ENCODE results near the gene COL6A3.
A peak's percentile ranks its signal among the peaks of the same experiment; 100 is the strongest.
"Not testable (repeated sequence)": the region's sequence is repeated elsewhere in the genome, so short reads cannot be mapped to it uniquely, and the experiment has no call there.

Gene COL6A3

DNA sequence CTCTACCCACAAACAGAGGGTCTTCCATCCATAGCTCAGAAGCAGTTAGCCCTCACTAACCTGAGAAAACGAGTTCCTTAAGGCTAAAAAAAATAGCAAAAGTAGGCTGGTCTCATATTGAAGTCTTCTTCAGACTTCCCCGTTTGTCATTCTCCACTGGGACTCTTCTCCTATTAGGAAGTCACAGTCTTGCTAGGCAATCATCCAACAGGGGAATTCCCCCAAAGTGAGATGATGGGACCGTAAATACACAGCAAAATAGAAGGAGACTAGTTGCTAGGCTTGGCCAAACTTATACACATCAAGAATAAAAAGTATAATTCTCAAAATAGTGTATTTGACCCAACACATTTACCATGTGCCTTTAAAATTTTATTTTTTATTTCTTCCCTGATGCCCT, 34.3 kb downstream of the COL6A3 start:
- DNase-seq (ENCODE audit: low spot score), result no peak

DNA sequence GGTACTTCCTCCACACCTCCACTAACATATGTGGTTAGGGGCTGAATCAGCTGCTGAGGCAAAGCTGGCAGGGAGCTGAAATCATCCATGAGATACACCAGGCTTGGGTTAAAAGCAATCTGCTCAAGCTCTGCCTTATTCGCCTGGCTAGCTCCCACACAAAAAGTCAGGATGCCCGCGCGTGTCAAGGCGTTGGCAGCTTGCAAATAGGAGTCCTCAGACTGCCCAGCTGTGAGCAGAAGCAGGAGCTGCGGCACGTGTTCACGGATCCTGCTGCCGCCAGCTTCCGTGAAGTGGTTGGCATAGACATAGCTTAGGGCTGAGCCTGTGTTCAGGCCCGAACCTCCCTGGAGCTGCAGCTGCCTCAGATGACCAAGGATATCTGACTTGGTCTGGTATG, 35.3 kb downstream of the COL6A3 start:
- no peak for DNase-seq (ENCODE audit: low spot score)

GRCh38 chr2:237374284-237375060, 39.5 kb downstream of the COL6A3 start:
- no peak for DNase-seq (ENCODE audit: low spot score)

GRCh38 chr2:237371856-237372255, 42.1 kb downstream of the COL6A3 start:
- no peak for DNase-seq (ENCODE audit: low spot score)

- no peak for DNase-seq (ENCODE audit: low spot score)
These were observed 48.3 kb downstream of the COL6A3 start for GRCh38 chr2:237365671-237366070.

DNA sequence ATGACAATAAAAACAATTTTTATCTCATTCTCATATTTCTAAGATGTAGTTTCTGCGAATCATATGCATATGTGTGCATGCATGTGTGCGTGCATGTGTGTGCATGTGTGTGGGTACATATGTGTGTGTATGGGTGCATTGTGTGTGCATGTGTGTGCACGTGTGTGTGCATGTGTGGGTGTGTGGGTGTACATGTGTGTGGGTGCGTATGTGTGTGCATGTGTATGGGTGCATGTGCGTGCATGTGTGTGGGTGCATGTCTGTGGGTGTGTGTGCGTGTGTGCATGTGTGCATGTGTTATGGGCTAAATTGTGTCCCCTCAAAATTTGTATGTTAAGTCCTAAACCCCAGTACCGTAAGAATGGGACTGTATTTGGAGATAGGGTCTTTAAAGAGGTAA, 49.3 kb downstream of the COL6A3 start:
- DNase-seq (ENCODE audit: low spot score), result no peak

GRCh38 chr2:237361194-237362004, 52.6 kb downstream of the COL6A3 start:
- peak; percentile 23 for DNase-seq (ENCODE audit: low spot score)

DNA sequence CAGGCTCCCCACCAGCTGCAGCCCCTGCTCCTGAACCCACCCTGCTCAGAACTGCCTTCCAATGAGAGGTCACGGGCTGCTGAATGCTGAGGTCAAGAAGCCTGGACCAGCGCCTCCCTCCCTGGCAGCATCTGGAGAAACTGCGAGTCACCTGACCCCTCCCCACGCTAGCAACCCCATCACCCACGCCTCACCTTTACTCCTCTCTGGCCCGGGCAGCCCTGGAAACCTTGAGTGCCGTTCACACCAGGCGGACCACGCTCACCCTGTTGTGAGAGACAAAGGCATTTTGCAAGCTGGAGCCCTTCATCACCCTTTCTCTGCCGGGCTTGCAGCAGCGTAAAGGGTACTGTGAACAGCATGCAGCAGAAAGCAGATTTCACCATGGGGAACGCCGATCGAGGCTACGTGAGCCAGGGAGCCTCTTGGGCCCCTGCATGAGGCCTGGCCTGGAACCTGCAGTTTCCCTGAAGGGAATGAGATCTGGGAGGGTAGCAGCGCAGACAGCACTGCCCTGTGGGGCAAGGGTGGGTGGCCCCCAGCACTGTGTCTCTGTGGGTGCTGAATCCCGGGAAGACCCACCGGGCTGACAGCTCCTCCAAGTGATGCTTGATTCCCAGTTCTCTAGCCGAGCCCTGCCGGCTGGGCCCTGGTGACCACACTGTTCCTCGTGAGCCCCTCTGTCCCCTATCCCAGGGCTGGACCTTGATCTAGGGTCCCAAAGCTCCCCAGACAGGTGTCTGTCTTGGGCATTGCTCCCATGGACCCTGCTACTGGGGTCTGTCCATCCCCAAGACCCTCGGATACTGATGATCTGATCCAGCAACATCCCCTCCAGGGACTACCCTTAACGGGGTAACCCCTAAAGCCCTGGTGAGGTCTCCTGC, 53.8 kb downstream of the COL6A3 start:
- DNase-seq (ENCODE audit: low spot score), result no peak

GRCh38 chr2:237359518-237359840, 54.5 kb downstream of the COL6A3 start:
- DNase-seq (ENCODE audit: low spot score), result no peak

DNA sequence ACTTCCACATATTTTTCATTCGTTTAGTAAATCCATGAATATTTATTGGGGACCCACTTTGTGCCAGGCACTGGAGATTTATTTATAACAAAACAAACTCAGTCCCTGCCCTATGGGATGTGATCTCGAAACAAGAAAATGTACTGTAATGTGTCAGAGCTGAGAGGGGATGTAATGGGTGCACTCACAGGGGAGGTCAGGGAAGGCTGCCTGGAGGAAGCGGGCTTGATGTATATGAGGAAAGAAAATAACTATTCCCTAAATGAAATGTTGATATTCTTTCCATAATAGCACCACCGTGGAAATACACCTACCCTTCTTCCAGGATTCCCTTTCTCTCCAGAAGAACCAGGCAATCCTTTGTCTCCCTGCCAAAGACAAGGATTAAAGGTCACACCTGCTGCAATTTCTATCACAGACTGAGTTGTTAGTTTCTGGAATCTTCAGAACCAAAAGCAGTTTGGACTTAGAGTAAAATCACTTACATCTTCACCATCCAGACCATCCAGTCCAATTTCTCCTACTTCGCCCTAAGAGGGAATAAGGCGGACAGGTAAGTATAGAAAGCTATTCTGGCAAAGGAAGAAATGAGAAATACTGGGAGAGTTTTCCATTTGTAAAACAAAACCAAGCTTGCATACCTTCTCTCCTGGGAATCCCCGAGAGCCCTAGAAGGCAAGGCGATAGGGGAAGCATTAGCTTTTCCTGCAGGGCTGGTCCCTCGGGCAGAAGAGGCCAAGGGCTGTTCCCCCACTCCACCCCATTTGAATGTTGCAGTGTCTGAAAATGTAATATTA, 55.0 kb downstream of the COL6A3 start:
- DNase-seq (ENCODE audit: low spot score), result no peak

GRCh38 chr2:237355701-237356100, 58.3 kb downstream of the COL6A3 start:
- no peak for DNase-seq (ENCODE audit: low spot score)

- DNase-seq (ENCODE audit: low spot score), result no peak
These were observed 59.1 kb downstream of the COL6A3 start for GRCh38 chr2:237354892-237355291.

GRCh38 chr2:237354172-237354571, 59.8 kb downstream of the COL6A3 start:
- not testable (repeated sequence) for DNase-seq (ENCODE audit: low spot score)

DNA sequence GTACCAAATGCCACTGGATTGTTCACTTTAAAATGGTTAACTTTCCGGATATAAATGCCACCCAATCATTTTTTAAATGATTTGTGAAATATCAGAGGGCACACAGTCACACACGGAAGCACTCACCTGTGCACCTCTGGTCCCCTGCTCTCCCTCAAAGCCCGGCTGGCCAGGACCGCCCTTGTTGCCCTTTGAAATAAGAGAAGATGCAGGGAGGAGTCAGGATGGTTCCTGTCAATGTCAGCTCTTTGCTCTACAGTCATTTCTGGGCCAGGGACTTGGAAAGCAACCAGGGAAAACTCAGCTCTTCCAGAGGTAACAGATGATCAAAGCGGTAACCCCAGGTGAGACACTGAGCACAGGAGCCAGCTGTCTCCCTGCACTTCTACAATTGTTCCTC, 60.7 kb downstream of the COL6A3 start:
- no peak for DNase-seq (ENCODE audit: low spot score)

DNA sequence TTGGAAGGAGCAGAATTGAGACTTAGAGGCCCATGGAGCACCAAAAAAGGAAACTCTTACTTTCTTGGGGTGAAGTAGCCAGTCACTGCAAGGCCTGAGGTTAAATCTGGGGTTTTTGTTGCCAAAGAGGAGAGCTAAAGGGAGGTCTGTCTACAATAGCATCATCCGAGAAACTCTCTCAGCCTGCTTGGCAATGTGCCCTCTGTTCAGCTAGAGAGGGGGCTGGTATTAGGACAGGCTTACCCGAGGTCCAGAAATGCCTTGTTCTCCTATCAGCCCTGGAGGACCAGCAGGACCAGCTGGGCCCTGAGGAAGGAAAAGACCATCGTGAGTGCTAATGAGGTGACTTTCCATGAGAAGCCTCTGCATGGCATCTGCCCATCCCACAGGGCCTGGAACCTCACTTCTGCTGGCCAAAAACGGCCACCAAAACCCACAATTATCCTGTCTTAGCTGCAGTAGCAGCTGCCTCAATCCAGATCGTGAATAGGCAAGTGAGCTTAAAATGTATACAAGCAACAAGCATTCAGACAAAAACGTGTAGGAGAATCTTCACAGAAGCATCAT, 61.6 kb downstream of the COL6A3 start:
- no peak for DNase-seq (ENCODE audit: low spot score)

GRCh38 chr2:237351796-237352195, 62.2 kb downstream of the COL6A3 start:
- DNase-seq (ENCODE audit: low spot score), result no peak

GRCh38 chr2:237351046-237351445, 62.9 kb downstream of the COL6A3 start:
- no peak for DNase-seq (ENCODE audit: low spot score)

DNA sequence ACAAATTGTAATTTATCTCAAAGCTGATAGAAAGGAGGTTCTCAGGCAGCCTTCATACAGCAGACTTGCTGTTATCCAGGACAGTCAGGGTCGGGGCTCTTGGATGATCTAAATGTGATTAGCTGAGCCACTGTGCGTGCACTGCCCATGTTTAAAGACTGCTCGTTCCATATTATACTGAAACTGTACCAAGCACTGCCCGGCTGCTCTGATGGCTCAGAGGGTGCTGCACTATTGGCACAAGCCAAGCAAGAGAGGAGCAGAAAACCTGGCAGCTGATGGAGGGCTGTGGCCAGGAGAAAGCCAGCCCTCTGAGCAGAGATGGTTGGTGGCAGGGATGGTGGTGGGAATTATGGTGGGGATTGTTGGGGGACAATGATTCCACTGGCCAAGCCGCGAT, 63.4 kb downstream of the COL6A3 start:
- no peak for DNase-seq (ENCODE audit: low spot score)

DNA sequence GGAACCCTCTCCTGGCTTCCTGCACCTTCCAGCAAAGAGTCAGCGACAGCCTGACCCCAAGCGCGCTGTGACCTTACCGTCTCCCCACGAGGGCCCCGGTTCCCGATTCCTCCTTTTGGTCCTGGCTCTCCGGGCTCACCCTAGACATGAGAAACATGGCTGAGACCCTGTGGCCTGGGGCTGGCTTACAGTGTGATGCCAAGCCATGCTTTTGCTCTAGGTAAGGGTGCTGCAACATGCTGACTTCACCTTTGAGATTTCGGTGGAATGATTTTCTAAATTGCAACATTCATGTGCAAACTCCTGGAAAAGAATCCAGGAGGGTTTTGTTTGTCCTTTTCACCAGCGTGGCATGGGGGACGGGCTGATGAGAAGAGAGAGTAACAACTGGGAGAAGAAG, 63.9 kb downstream of the COL6A3 start:
- DNase-seq (ENCODE audit: low spot score), result no peak

DNA sequence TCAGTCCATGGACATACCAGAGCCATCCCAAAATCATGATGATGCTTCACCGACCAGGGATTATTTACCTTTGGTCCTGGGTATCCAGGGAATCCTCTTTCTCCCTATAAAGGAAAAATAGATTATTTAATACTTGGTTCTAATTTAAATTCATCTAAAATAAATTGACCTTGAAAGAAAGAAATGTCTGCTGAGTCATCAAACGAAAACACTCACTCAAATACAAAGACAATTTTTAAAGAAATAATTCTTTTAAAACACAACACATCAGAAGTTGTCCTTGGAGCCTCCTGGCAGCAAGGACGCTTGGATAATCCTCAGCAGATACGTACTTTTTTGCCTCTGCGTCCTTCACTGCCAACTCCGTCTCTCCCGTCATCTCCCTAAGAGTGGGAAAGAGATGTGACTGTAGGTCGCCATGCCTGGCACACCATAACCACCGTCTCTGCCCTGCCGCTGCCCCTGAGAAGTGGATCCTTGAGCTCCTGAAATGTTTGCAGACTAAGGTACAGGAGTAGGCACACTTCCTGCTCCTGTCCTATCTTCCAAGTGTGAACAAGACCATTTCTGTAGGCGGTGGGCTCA, 65.6 kb downstream of the COL6A3 start:
- DNase-seq (ENCODE audit: low spot score), result no peak
